ENCODE measurements around the gene GRID2.

GRCh38 chr4:92961881-92962280 lies 658.1 kb downstream of the GRID2 start:
- TF ChIP-seq POLR2A (IDR thresholded peaks at IDR 0.05; ENCODE audit: low read depth, low read length) (no peak), POLR2AphosphoS5 (IDR thresholded peaks at IDR 0.05; ENCODE audit: low read depth, low read length) (no peak), TAF1 (IDR thresholded peaks at IDR 0.05; ENCODE audit: borderline replicate concordance, low read depth, low read length) (no peak)
